ENCODE measurements around the gene STAG1. TPM values are rescaled to one million over a fixed set of nuclear protein-coding genes. Genes with fewer than 3 reads are reported as not detected.

STAG1 gene
- total and polyA plus RNA-seq, 2 experiments from 2014 or later = 9.0 to 21.9 TPM

- Histone ChIP-seq H3K4me1 (ENCODE audit: insufficient read depth) (peaks cover 27% of the 10 kb centered on the region), H3K9me2 (ENCODE audit: insufficient read depth) (no peaks in the 10 kb centered on the region), H3K4me2 (peak overlapping the region; percentile 80), H3K79me2 (replicated peaks; ENCODE audit: insufficient read depth) (peaks cover 53% of the 10 kb centered on the region), H3F3A (replicated peaks; ENCODE audit: low read depth) (peaks cover 7% of the 10 kb centered on the region; the same call in 1 of the 2 replicates), H3K36me3 (ENCODE audit: insufficient read depth) (no peaks in the 10 kb centered on the region), H3K27me3 (ENCODE audit: insufficient read depth) (no peaks in the 10 kb centered on the region), H2AFZ (no peak overlapping the region), H3K4me3 (peak overlapping the region; percentile 75), H4K20me1 (replicated peaks; ENCODE audit: insufficient read depth) (no peaks in the 10 kb centered on the region), H3K27ac (ENCODE audit: low read depth) (peak overlapping the region; percentile 83)
- Mint-ChIP-seq H3K27ac (peak overlapping the region; percentile 98), H3K27me3 (ENCODE audit: insufficient read depth, low read depth, poor library complexity) (no peaks in the 10 kb centered on the region), H3K4me3 (peak overlapping the region; percentile 88), H3K36me3 (ENCODE audit: low read depth) (no peaks in the 10 kb centered on the region), H3K4me1 (peaks cover 47% of the 10 kb centered on the region), H3K9me3 (no peaks in the 10 kb centered on the region)
- ATAC-seq (no peak), DNase-seq (ENCODE audit: low spot score) (no peak)
- TF ChIP-seq ZNF114 (CRISPR knock-in tag; IDR thresholded peaks at IDR 0.05) (no peak), ZNF331 (CRISPR knock-in tag; IDR thresholded peaks at IDR 0.05; ENCODE audit: low read depth) (no peak), ETS1 (IDR thresholded peaks at IDR 0.05) (no peak), REST (IDR thresholded peaks at IDR 0.05; ENCODE audit: unreplicated experiment) (no peak), EZH2phosphoT487 (IDR thresholded peaks at IDR 0.05; ENCODE audit: unreplicated experiment) (no peak), CTCF (conservative IDR thresholded peaks at IDR 0.05; ENCODE audit: low read depth in 2 of 2) (no peak), STAT1 (IDR thresholded peaks at IDR 0.05; ENCODE audit: unreplicated experiment) (no peak), POLR2AphosphoS5 (IDR thresholded peaks at IDR 0.05; ENCODE audit: low read depth) (no peak), JUNB (IDR thresholded peaks at IDR 0.05; ENCODE audit: unreplicated experiment) (no peak), NANOG (IDR thresholded peaks at IDR 0.05; ENCODE audit: borderline replicate concordance) (no peak), CREB1 (CRISPR knock-in tag; IDR thresholded peaks at IDR 0.05; ENCODE audit: low read depth) (no peak), EZH2 (IDR thresholded peaks at IDR 0.05; ENCODE audit: low read depth, unreplicated experiment) (no peak)
- TF ChIP-seq, protein P1, sequence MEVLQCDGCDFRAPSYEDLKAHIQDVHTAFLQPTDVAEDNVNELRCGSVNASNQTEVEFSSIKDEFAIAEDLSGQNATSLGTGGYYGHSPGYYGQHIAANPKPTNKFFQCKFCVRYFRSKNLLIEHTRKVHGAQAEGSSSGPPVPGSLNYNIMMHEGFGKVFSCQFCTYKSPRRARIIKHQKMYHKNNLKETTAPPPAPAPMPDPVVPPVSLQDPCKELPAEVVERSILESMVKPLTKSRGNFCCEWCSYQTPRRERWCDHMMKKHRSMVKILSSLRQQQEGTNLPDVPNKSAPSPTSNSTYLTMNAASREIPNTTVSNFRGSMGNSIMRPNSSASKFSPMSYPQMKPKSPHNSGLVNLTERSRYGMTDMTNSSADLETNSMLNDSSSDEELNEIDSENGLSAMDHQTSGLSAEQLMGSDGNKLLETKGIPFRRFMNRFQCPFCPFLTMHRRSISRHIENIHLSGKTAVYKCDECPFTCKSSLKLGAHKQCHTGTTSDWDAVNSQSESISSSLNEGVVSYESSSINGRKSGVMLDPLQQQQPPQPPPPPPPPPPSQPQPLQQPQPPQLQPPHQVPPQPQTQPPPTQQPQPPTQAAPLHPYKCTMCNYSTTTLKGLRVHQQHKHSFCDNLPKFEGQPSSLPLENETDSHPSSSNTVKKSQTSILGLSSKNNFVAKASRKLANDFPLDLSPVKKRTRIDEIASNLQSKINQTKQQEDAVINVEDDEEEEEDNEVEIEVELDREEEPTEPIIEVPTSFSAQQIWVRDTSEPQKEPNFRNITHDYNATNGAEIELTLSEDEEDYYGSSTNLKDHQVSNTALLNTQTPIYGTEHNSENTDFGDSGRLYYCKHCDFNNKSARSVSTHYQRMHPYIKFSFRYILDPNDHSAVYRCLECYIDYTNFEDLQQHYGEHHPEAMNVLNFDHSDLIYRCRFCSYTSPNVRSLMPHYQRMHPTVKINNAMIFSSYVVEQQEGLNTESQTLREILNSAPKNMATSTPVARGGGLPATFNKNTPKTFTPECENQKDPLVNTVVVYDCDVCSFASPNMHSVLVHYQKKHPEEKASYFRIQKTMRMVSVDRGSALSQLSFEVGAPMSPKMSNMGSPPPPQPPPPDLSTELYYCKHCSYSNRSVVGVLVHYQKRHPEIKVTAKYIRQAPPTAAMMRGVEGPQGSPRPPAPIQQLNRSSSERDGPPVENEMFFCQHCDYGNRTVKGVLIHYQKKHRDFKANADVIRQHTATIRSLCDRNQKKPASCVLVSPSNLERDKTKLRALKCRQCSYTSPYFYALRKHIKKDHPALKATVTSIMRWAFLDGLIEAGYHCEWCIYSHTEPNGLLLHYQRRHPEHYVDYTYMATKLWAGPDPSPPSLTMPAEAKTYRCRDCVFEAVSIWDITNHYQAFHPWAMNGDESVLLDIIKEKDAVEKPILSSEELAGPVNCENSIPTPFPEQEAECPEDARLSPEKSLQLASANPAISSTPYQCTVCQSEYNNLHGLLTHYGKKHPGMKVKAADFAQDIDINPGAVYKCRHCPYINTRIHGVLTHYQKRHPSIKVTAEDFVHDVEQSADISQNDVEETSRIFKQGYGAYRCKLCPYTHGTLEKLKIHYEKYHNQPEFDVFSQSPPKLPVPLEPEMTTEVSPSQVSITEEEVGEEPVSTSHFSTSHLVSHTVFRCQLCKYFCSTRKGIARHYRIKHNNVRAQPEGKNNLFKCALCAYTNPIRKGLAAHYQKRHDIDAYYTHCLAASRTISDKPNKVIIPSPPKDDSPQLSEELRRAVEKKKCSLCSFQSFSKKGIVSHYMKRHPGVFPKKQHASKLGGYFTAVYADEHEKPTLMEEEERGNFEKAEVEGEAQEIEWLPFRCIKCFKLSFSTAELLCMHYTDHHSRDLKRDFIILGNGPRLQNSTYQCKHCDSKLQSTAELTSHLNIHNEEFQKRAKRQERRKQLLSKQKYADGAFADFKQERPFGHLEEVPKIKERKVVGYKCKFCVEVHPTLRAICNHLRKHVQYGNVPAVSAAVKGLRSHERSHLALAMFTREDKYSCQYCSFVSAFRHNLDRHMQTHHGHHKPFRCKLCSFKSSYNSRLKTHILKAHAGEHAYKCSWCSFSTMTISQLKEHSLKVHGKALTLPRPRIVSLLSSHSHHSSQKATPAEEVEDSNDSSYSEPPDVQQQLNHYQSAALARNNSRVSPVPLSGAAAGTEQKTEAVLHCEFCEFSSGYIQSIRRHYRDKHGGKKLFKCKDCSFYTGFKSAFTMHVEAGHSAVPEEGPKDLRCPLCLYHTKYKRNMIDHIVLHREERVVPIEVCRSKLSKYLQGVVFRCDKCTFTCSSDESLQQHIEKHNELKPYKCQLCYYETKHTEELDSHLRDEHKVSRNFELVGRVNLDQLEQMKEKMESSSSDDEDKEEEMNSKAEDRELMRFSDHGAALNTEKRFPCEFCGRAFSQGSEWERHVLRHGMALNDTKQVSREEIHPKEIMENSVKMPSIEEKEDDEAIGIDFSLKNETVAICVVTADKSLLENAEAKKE (CRISPR knock-in tag; IDR thresholded peaks at IDR 0.05) = no peak
Observed at GRCh38 chr3:136750897-136751315, 1.3 kb downstream of the STAG1 start.
